Measurements from ENCODE around the gene FAAP20. TPM values are rescaled to one million over a fixed set of nuclear protein-coding genes. Genes with fewer than 3 reads are reported as not detected.
A peak's percentile ranks its signal among the peaks of the same experiment; 100 is the strongest.

FAAP20 gene
- total RNA-seq, 1 experiment from 2014 or later: 20.1 TPM

GRCh38 chr1:2202843-2203601 lies 8.4 kb upstream of the FAAP20 start:
- DNase-seq: no peak
- Histone ChIP-seq H3K4me2 (ENCODE audit: low read depth, low read length, poor library complexity, severe bottlenecking) (no peak overlapping the region), H3K9ac (ENCODE audit: low read length) (no peak overlapping the region), H3K4me3 (ENCODE audit: low read length) (no peak overlapping the region), H3K79me2 (ENCODE audit: low read length) (no peaks in the 10 kb centered on the region), H3K27ac (ENCODE audit: low read length) (no peak overlapping the region), H2AFZ (ENCODE audit: low read length) (no peak overlapping the region), H3K4me1 (ENCODE audit: low read length) (no peaks in the 10 kb centered on the region; the same call in 1 of the 2 replicates), H4K20me1 (ENCODE audit: insufficient read depth, low read depth, low read length) (peaks cover 4% of the 10 kb centered on the region; the same call in 1 of the 2 replicates), H3K9me3 (ENCODE audit: low read length) (no peaks in the 10 kb centered on the region), H3K27me3 (ENCODE audit: low read length) (no peaks in the 10 kb centered on the region), H3K9me2 (replicated peaks; ENCODE audit: insufficient read depth, low read length) (no peaks in the 10 kb centered on the region), H3K36me3 (ENCODE audit: insufficient read depth, low read length) (no peaks in the 10 kb centered on the region)

- H3K4me1 ChIP-seq (ENCODE audit: low read length): no peaks in the 10 kb centered on the region; the same call in 1 of the 2 replicates
- H3K27ac ChIP-seq (ENCODE audit: low read length): no peak overlapping the region
- H3K79me2 ChIP-seq (ENCODE audit: low read length): no peaks in the 10 kb centered on the region
- H3K4me2 ChIP-seq (ENCODE audit: low read depth, low read length, poor library complexity, severe bottlenecking): no peak overlapping the region
- peaks cover 4% of the 10 kb centered on the region; the same call in 1 of the 2 replicates for H4K20me1 ChIP-seq (ENCODE audit: insufficient read depth, low read depth, low read length)
- H3K27me3 ChIP-seq (ENCODE audit: low read length): no peaks in the 10 kb centered on the region
- no peaks in the 10 kb centered on the region for H3K9me3 ChIP-seq (ENCODE audit: low read length)
- H3K9me2 ChIP-seq (replicated peaks; ENCODE audit: insufficient read depth, low read length): no peaks in the 10 kb centered on the region
- no peak overlapping the region for H3K9ac ChIP-seq (ENCODE audit: low read length)
- no peak overlapping the region for H3K4me3 ChIP-seq (ENCODE audit: low read length)
- no peaks in the 10 kb centered on the region for H3K36me3 ChIP-seq (ENCODE audit: insufficient read depth, low read length)
- DNase-seq: no peak
- H2AFZ ChIP-seq (ENCODE audit: low read length): no peak overlapping the region
Observed at GRCh38 chr1:2202008-2202575, 7.5 kb upstream of the FAAP20 start.

- Histone ChIP-seq H3K4me3 (ENCODE audit: low read length) (no peak overlapping the region), H3K9me3 (ENCODE audit: low read length) (no peaks in the 10 kb centered on the region), H3K27me3 (ENCODE audit: low read length) (no peaks in the 10 kb centered on the region), H3K36me3 (ENCODE audit: insufficient read depth, low read length) (no peaks in the 10 kb centered on the region), H3K27ac (ENCODE audit: low read length) (no peak overlapping the region), H3K9ac (ENCODE audit: low read length) (no peak overlapping the region), H3K4me1 (ENCODE audit: low read length) (no peaks in the 10 kb centered on the region; the same call in 1 of the 2 replicates), H3K79me2 (ENCODE audit: low read length) (no peaks in the 10 kb centered on the region), H3K9me2 (replicated peaks; ENCODE audit: insufficient read depth, low read length) (no peaks in the 10 kb centered on the region), H3K4me2 (ENCODE audit: low read depth, low read length, poor library complexity, severe bottlenecking) (no peak overlapping the region), H4K20me1 (ENCODE audit: insufficient read depth, low read depth, low read length) (peaks cover 4% of the 10 kb centered on the region; the same call in 1 of the 2 replicates), H2AFZ (ENCODE audit: low read length) (no peak overlapping the region)
- no peak for DNase-seq
Observed at GRCh38 chr1:2201062-2201461, 6.5 kb upstream of the FAAP20 start.

GRCh38 chr1:2200308-2200943 lies 5.9 kb upstream of the FAAP20 start:
- H3K9ac ChIP-seq (ENCODE audit: low read length): no peak overlapping the region
- H3K4me2 ChIP-seq (ENCODE audit: low read depth, low read length, poor library complexity, severe bottlenecking): no peak overlapping the region
- H3K4me1 ChIP-seq (ENCODE audit: low read length): peaks cover 2% of the 10 kb centered on the region; the same call in 1 of the 2 replicates
- DNase-seq: no peak
- H3K9me2 ChIP-seq (replicated peaks; ENCODE audit: insufficient read depth, low read length): no peaks in the 10 kb centered on the region
- H3K4me3 ChIP-seq (ENCODE audit: low read length): no peak overlapping the region
- no peaks in the 10 kb centered on the region for H3K27me3 ChIP-seq (ENCODE audit: low read length)
- no peak overlapping the region for H3K27ac ChIP-seq (ENCODE audit: low read length)
- no peaks in the 10 kb centered on the region for H3K9me3 ChIP-seq (ENCODE audit: low read length)
- no peaks in the 10 kb centered on the region for H3K36me3 ChIP-seq (ENCODE audit: insufficient read depth, low read length)
- H3K79me2 ChIP-seq (ENCODE audit: low read length): no peaks in the 10 kb centered on the region
- H2AFZ ChIP-seq (ENCODE audit: low read length): no peak overlapping the region
- no peaks in the 10 kb centered on the region; the same call in 1 of the 2 replicates for H4K20me1 ChIP-seq (ENCODE audit: insufficient read depth, low read depth, low read length)

- Histone ChIP-seq H3K36me3 (ENCODE audit: insufficient read depth, low read length) (no peaks in the 10 kb centered on the region), H3K9ac (ENCODE audit: low read length) (no peak overlapping the region), H3K9me3 (ENCODE audit: low read length) (no peaks in the 10 kb centered on the region), H3K9me2 (replicated peaks; ENCODE audit: insufficient read depth, low read length) (no peaks in the 10 kb centered on the region), H4K20me1 (ENCODE audit: insufficient read depth, low read depth, low read length) (no peaks in the 10 kb centered on the region), H3K4me2 (ENCODE audit: low read depth, low read length, poor library complexity, severe bottlenecking) (no peak overlapping the region), H3K79me2 (ENCODE audit: low read length) (no peaks in the 10 kb centered on the region), H3K4me3 (ENCODE audit: low read length) (no peak overlapping the region), H3K27ac (ENCODE audit: low read length) (no peak overlapping the region), H3K27me3 (ENCODE audit: low read length) (no peaks in the 10 kb centered on the region), H2AFZ (ENCODE audit: low read length) (no peak overlapping the region), H3K4me1 (ENCODE audit: low read length) (peaks cover 7% of the 10 kb centered on the region)
- DNase-seq: peak; percentile 49
Observed at GRCh38 chr1:2199042-2199810, 4.7 kb upstream of the FAAP20 start.

GRCh38 chr1:2198571-2198970 lies 4.0 kb upstream of the FAAP20 start:
- Histone ChIP-seq H3K27me3 (ENCODE audit: low read length) (no peaks in the 10 kb centered on the region), H4K20me1 (ENCODE audit: insufficient read depth, low read depth, low read length) (no peaks in the 10 kb centered on the region), H3K9me3 (ENCODE audit: low read length) (no peaks in the 10 kb centered on the region), H2AFZ (ENCODE audit: low read length) (no peak overlapping the region), H3K4me1 (ENCODE audit: low read length) (peaks cover 12% of the 10 kb centered on the region), H3K27ac (ENCODE audit: low read length) (no peak overlapping the region), H3K36me3 (ENCODE audit: insufficient read depth, low read length) (no peaks in the 10 kb centered on the region), H3K9ac (ENCODE audit: low read length) (no peak overlapping the region), H3K4me3 (ENCODE audit: low read length) (no peak overlapping the region), H3K4me2 (ENCODE audit: low read depth, low read length, poor library complexity, severe bottlenecking) (no peak overlapping the region), H3K9me2 (replicated peaks; ENCODE audit: insufficient read depth, low read length) (no peaks in the 10 kb centered on the region), H3K79me2 (ENCODE audit: low read length) (peaks cover 5% of the 10 kb centered on the region)
- DNase-seq: no peak

- Histone ChIP-seq H3K27me3 (ENCODE audit: low read length) (no peaks in the 10 kb centered on the region), H2AFZ (ENCODE audit: low read length) (no peak overlapping the region), H3K4me3 (ENCODE audit: low read length) (no peak overlapping the region), H3K9me3 (ENCODE audit: low read length) (no peaks in the 10 kb centered on the region), H4K20me1 (ENCODE audit: insufficient read depth, low read depth, low read length) (no peaks in the 10 kb centered on the region), H3K4me2 (ENCODE audit: low read depth, low read length, poor library complexity, severe bottlenecking) (no peak overlapping the region), H3K9ac (ENCODE audit: low read length) (no peak overlapping the region), H3K4me1 (ENCODE audit: low read length) (peaks cover 17% of the 10 kb centered on the region), H3K36me3 (ENCODE audit: insufficient read depth, low read length) (no peaks in the 10 kb centered on the region), H3K9me2 (replicated peaks; ENCODE audit: insufficient read depth, low read length) (no peaks in the 10 kb centered on the region), H3K79me2 (ENCODE audit: low read length) (peaks cover 9% of the 10 kb centered on the region), H3K27ac (ENCODE audit: low read length) (no peak overlapping the region)
- DNase-seq: no peak
Observed at GRCh38 chr1:2197707-2198165, 3.2 kb upstream of the FAAP20 start.
